GM12891 (cell line): ENCODE measurements around the gene RAPGEF5.
A peak's percentile ranks its signal among the peaks of the same experiment; 100 is the strongest.

ENCODE experiments used
- DNase-seq: peaks from one replicate; pipeline ENCODE4 v3.0.0; 2011; ENCODE audit warnings: low spot score; ENCODE audit not compliant: insufficient read length
- FAIRE-seq: peaks from 2 replicates; lab custom pipeline; 2011; peaks lifted over from hg19 to GRCh38; lab: Jason Lieb, UNC
- PAX5 ChIP-seq: IDR thresholded peaks from 2 replicates; pipeline ENCODE4 v1.6.1; 2011; ENCODE audit warnings: low read length, moderate library complexity, mild to moderate bottlenecking; ENCODE audit not compliant: insufficient read depth, severe bottlenecking
- POLR2A ChIP-seq: IDR thresholded peaks from 2 replicates; pipeline ENCODE4 v1.6.1; 2011; ENCODE audit warnings: low read depth, low read length, control low read depth
- POLR2AphosphoS5 ChIP-seq: IDR thresholded peaks from 2 replicates; pipeline ENCODE4 v1.6.1; 2011; ENCODE audit warnings: low read depth, low read length, control low read depth
- POU2F2 ChIP-seq: IDR thresholded peaks from 2 replicates; pipeline ENCODE4 v1.6.1; 2011; ENCODE audit warnings: low read depth, mild to moderate bottlenecking, control low read depth, low read length, moderate library complexity
- SPI1 ChIP-seq: IDR thresholded peaks from 2 replicates; pipeline ENCODE4 v1.6.1; 2011; ENCODE audit warnings: low read depth, low read length, control low read depth
- TAF1 ChIP-seq: IDR thresholded peaks from 2 replicates; pipeline ENCODE4 v1.6.1; 2011; ENCODE audit warnings: low read depth, low read length, control low read depth

The RAPGEF5 gene

DNA sequence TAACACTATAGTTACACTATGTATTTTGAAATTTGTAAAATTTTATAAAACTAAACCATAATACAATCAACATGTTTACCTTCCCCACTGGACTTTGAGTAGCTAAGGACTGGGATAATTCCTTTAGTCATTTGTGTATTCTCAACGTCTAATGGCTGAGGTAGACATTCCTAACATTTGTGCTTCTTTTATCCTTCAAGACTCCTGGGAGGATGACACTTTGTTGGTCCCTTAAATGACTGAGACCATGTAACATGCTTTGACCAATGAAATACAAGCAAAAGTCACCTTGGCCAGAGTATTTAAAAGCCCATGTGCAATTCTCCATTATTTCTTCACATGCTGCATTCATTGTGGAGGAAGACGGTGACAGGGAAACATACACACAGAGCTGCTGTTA, 18.5 kb downstream of the RAPGEF5 start:
- DNase-seq = no peak
- TF ChIP-seq POLR2AphosphoS5 = no peak
- TF ChIP-seq PAX5 = no peak
- no peak for TF ChIP-seq TAF1
- no peak for TF ChIP-seq POU2F2
- no peak for TF ChIP-seq SPI1
- no peak for TF ChIP-seq POLR2A
- no peak for FAIRE-seq

- DNase-seq = no peak
- no peak for FAIRE-seq
- no peak for TF ChIP-seq POLR2AphosphoS5
- TF ChIP-seq SPI1 = no peak
- TF ChIP-seq TAF1 = no peak
- TF ChIP-seq POU2F2 = no peak
- TF ChIP-seq POLR2A = no peak
- no peak for TF ChIP-seq PAX5
Measured at GRCh38 chr7:22333680-22334141, 23.2 kb downstream of the RAPGEF5 start.

DNA sequence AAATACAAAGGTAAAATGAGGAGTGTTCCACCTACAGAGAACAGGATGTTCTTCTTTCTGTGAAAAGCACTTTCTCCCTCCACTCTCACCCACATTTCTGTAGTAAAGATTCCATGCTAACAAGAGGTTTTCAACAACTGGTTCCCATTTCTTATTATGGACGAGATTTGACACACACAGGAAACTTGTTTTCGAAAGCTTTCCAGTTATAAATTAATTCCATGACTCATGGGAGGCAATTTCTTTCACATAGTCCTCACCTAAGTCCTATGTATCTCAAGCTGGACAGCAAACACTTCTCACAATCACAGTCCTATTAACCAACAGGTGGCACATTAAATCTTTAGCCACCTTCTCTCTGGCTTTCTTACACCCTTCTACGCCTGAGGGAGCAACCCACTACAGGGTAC, 24.5 kb downstream of the RAPGEF5 start:
- no peak for DNase-seq
- FAIRE-seq = peak; percentile 56
- TF ChIP-seq POU2F2 (no peak), POLR2AphosphoS5 (no peak), TAF1 (no peak), POLR2A (no peak), SPI1 (no peak), PAX5 (no peak)

DNA sequence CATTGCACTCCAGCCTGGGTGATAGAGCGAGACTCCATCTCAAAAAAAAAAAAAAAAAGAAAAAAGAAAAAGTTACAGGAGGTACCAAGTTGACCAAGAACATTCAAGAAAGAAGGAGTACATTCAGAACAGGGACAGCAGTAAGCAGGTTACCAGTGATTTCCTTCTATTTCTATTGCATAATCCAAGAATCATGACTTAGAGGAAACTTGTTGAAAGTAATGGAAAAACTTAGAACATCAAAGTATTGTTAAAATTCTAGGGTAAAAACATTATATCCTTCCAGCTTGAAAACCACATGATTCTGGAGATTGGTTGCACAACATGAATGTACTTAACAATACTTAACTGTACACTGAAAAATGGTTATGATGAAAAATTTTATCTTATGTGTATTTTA, 25.2 kb downstream of the RAPGEF5 start:
- TF ChIP-seq TAF1 (no peak), POLR2A (no peak), PAX5 (no peak), SPI1 (no peak), POU2F2 (no peak), POLR2AphosphoS5 (no peak)
- no peak for FAIRE-seq
- DNase-seq = no peak

- no peak for DNase-seq
- TF ChIP-seq PAX5 (no peak), POLR2A (no peak), POLR2AphosphoS5 (no peak), SPI1 (no peak), TAF1 (no peak), POU2F2 (no peak)
Measured at GRCh38 chr7:22330903-22331302, 26.1 kb downstream of the RAPGEF5 start.

GRCh38 chr7:22329816-22330524, 27.0 kb downstream of the RAPGEF5 start:
- no peak for FAIRE-seq
- no peak for DNase-seq
- no peak for TF ChIP-seq POLR2A
- TF ChIP-seq SPI1 = no peak
- TF ChIP-seq POU2F2 = no peak
- TF ChIP-seq TAF1 = no peak
- no peak for TF ChIP-seq POLR2AphosphoS5
- no peak for TF ChIP-seq PAX5

More at GRCh38 chr7:22330903-22331302, 26.1 kb downstream of the RAPGEF5 start:
- FAIRE-seq = no peak

DNA sequence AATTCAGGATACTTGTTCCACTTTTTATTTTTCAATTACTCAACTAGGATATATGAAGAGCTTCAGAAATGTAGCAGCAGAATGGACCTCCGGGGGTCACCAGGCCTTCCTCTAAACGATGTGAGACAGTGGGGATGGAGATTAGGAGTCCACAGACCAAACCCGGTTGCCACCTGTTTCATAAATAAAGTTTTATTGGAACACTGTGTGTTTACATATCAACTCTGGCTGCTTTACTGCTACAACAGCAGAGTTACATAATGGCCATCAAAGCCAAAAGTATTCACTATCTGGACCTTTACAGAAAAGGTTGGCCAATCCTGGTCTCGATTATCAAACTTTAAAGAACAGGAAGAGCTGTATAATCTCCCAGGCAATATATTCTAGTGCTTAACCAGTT, 30.8 kb downstream of the RAPGEF5 start:
- FAIRE-seq (no peak), DNase-seq (no peak)
- TF ChIP-seq PAX5 (no peak), POLR2AphosphoS5 (no peak), POLR2A (no peak), SPI1 (no peak), POU2F2 (no peak), TAF1 (no peak)

- TF ChIP-seq POLR2A (no peak), POLR2AphosphoS5 (no peak), TAF1 (no peak), SPI1 (no peak), POU2F2 (no peak), PAX5 (no peak)
- no peak for DNase-seq
- FAIRE-seq = no peak
Measured at GRCh38 chr7:22325671-22326070, 31.3 kb downstream of the RAPGEF5 start.

GRCh38 chr7:22323714-22324113, 33.2 kb downstream of the RAPGEF5 start:
- FAIRE-seq (no peak), DNase-seq (no peak)
- TF ChIP-seq POU2F2 = no peak
- no peak for TF ChIP-seq POLR2A
- TF ChIP-seq SPI1 = no peak
- no peak for TF ChIP-seq POLR2AphosphoS5

- FAIRE-seq (no peak), DNase-seq (no peak)
- TF ChIP-seq POLR2A (no peak), PAX5 (no peak), POLR2AphosphoS5 (no peak), SPI1 (no peak), TAF1 (no peak), POU2F2 (no peak)
Measured at GRCh38 chr7:22320416-22320815, 36.5 kb downstream of the RAPGEF5 start.
